PC-3 (cell line): ENCODE results near the gene TJP3. TPM values are rescaled to one million over a fixed set of nuclear protein-coding genes. Genes with fewer than 3 reads are reported as not detected.

ENCODE experiments used
- ATAC-seq: fragments of 200-7000 bp; cut with Tn5 transposase; 2 replicates; pipeline ENCODE4 v1.9.1; 2020; ENCODE audit warnings: mild to moderate bottlenecking, moderate library complexity
- BruUV-seq: library from RNA; stranded (reverse); fragments of 400-500 nt; replicated peaks from 2 replicates; lab custom pipeline; 2021; lab: Mats Ljungman, UMichigan
- CTCF ChIA-PET: fragments of 300-600 bp; sonication (Branson Sonifier 250); formaldehyde crosslinking; loops from one replicate; lab custom pipeline; 2022; ENCODE audit warnings: antibody characterized with exemption; lab: Charles Lee
- POLR2A ChIA-PET: fragments of 300-600 bp; sonication (Branson Sonifier 250); formaldehyde crosslinking; loops from one replicate; lab custom pipeline; 2022; ENCODE audit warnings: antibody characterized with exemption; ENCODE audit not compliant: unreplicated experiment; lab: Charles Lee
- DNase-seq: peaks from one replicate; pipeline ENCODE4 v3.0.0-alpha.2; 2015
- H2AFZ ChIP-seq: fragments of 300-600 bp; sonication (generic); 2 replicates; pipeline ENCODE4 v1.6.0; 2016; ENCODE audit warnings: antibody characterized with exemption, low read length
- H3F3A ChIP-seq: fragments of 300-600 bp; sonication (generic); one replicate; pipeline ENCODE4 v1.6.0; 2017; ENCODE audit warnings: antibody characterized with exemption, low read length, control low read depth, mild to moderate bottlenecking; ENCODE audit not compliant: unreplicated experiment
- H3K27ac ChIP-seq: fragments of 300-600 bp; sonication (generic); 2 replicates; pipeline ENCODE4 v1.5.1; 2016; ENCODE audit warnings: mild to moderate bottlenecking, low read length
- H3K27me3 ChIP-seq: fragments of 300-600 bp; sonication (generic); 2 replicates; pipeline ENCODE4 v1.6.1; 2016; ENCODE audit warnings: low read length, mixed read lengths
- H3K36me3 ChIP-seq: fragments of 300-600 bp; sonication (generic); 2 replicates; pipeline ENCODE4 v1.6.1; 2016; ENCODE audit warnings: low read depth, mixed run types, low read length, mixed read lengths
- H3K4me1 ChIP-seq: fragments of 300-600 bp; sonication (generic); 2 replicates; pipeline ENCODE4 v1.5.1; 2016; ENCODE audit warnings: low read length; ENCODE audit not compliant: insufficient read depth
- H3K4me2 ChIP-seq: fragments of 300-600 bp; sonication (generic); 2 replicates; pipeline ENCODE4 v1.6.0; 2016; ENCODE audit warnings: low read length
- H3K4me3 ChIP-seq: fragments of 300-600 bp; sonication (generic); 2 replicates; pipeline ENCODE4 v1.5.1; 2016; ENCODE audit warnings: mild to moderate bottlenecking, low read length, mixed read lengths
- H3K79me2 ChIP-seq: fragments of 300-600 bp; sonication (generic); 2 replicates; pipeline ENCODE4 v1.6.1; 2017; ENCODE audit warnings: low read length, mixed read lengths
- H3K9ac ChIP-seq: fragments of 300-600 bp; sonication (generic); 2 replicates; pipeline ENCODE4 v1.6.0; 2016; ENCODE audit warnings: mild to moderate bottlenecking, low read length
- H3K9me2 ChIP-seq: fragments of 300-600 bp; sonication (generic); replicated peaks from 2 replicates; pipeline ENCODE4 v1.6.1; 2016; ENCODE audit warnings: mixed run types, low read length, mixed read lengths
- H3K9me3 ChIP-seq: fragments of 300-600 bp; sonication (generic); 2 replicates; pipeline ENCODE4 v1.6.1; 2016; ENCODE audit warnings: low read length, mixed read lengths
- H4K20me1 ChIP-seq: fragments of 300-600 bp; sonication (generic); 2 replicates; pipeline ENCODE4 v1.6.1; 2016; ENCODE audit warnings: low read length, mixed read lengths
- CTCF ChIP-seq: fragments of 300-600 bp; sonication (generic); conservative IDR thresholded peaks from 2 replicates; pipeline ENCODE4 v1.5.1; 2017; ENCODE audit warnings: antibody characterized with exemption, low read depth, mild to moderate bottlenecking, low read length
- EZH2 ChIP-seq: fragments of 300-600 bp; sonication (generic); IDR thresholded peaks from one replicate; pipeline ENCODE4 v1.6.1; 2017; ENCODE audit warnings: antibody characterized with exemption, mild to moderate bottlenecking, low read length; ENCODE audit not compliant: unreplicated experiment
- EZH2phosphoT487 ChIP-seq: fragments of 300-600 bp; sonication (generic); IDR thresholded peaks from 2 replicates; pipeline ENCODE4 v1.6.1; 2018; ENCODE audit warnings: mild to moderate bottlenecking, antibody characterized with exemption, low read length, borderline replicate concordance
- intact Hi-C: fragments of 100-400 bp; cut with micrococcal nuclease; formaldehyde crosslinking; loops from 2 replicates; pipeline ENCODE4 v1.9.0; 2023
- total RNA-seq: library from RNA; depleted of rRNA; stranded (reverse); fragments of >200 nt; gene quantifications from 2 replicates; pipeline ENCODE4 v1.2.3, GENCODE V29; 2014

Gene TJP3
- total RNA-seq, 1 experiment from 2014 or later = 11.7 TPM

GRCh38 chr19:3667037-3667638 lies 41.0 kb upstream of the TJP3 start:
- Histone ChIP-seq H3K36me3 (no peaks in the 10 kb centered on the region; the same call in 1 of the 2 replicates), H3K9me2 (no peaks in the 10 kb centered on the region), H3K4me3 (no peak overlapping the region), H3K4me2 (no peak overlapping the region), H3K9me3 (no peaks in the 10 kb centered on the region), H3K27ac (no peak overlapping the region), H3F3A (no peaks in the 10 kb centered on the region), H3K9ac (no peak overlapping the region), H4K20me1 (no peaks in the 10 kb centered on the region), H2AFZ (no peak overlapping the region), H3K79me2 (no peaks in the 10 kb centered on the region), H3K4me1 (no peaks in the 10 kb centered on the region), H3K27me3 (no peaks in the 10 kb centered on the region)
- CTCF ChIA-PET = no interaction called here
- no TSS peak for BruUV-seq
- intact Hi-C loops = loop anchor here (2.0 kb wide), 1 partner anchor 52 kb away; no protein-coding TSS in a partner anchor
- DNase-seq (no peak), ATAC-seq (no peak)
- POLR2A ChIA-PET = no interaction called here
- TF ChIP-seq CTCF (no peak), EZH2 (no peak), EZH2phosphoT487 (no peak)

- no peaks in the 10 kb centered on the region for H3K27me3 ChIP-seq
- H4K20me1 ChIP-seq = no peaks in the 10 kb centered on the region
- no peak for DNase-seq
- ChIA-PET CTCF (no interaction called here), POLR2A (no interaction called here)
- no peaks in the 10 kb centered on the region for H3K79me2 ChIP-seq
- no peak overlapping the region for H3K9ac ChIP-seq
- no peak for TF ChIP-seq CTCF
- no peak for TF ChIP-seq EZH2phosphoT487
- no peak for TF ChIP-seq EZH2
- no peak overlapping the region for H2AFZ ChIP-seq
- H3K4me1 ChIP-seq = no peaks in the 10 kb centered on the region
- H3K9me3 ChIP-seq = no peaks in the 10 kb centered on the region
- H3F3A ChIP-seq = no peaks in the 10 kb centered on the region
- no peak overlapping the region for H3K4me2 ChIP-seq
- H3K27ac ChIP-seq = no peak overlapping the region
- H3K9me2 ChIP-seq = no peaks in the 10 kb centered on the region
- no peaks in the 10 kb centered on the region; the same call in 1 of the 2 replicates for H3K36me3 ChIP-seq
- intact Hi-C loops = loop anchor here (2.0 kb wide), 1 partner anchor 51 kb away; no protein-coding TSS in a partner anchor
- no peak for ATAC-seq
- no peak overlapping the region for H3K4me3 ChIP-seq
- no TSS peak for BruUV-seq
These were observed 40.4 kb upstream of the TJP3 start for GRCh38 chr19:3667766-3668165.

GRCh38 chr19:3668331-3669081 lies 39.7 kb upstream of the TJP3 start:
- Histone ChIP-seq H3K36me3 (no peaks in the 10 kb centered on the region; the same call in 1 of the 2 replicates), H3K9ac (no peak overlapping the region), H3K4me2 (no peak overlapping the region), H4K20me1 (no peaks in the 10 kb centered on the region), H2AFZ (no peak overlapping the region), H3F3A (no peaks in the 10 kb centered on the region), H3K27me3 (no peaks in the 10 kb centered on the region), H3K4me1 (no peaks in the 10 kb centered on the region), H3K4me3 (no peak overlapping the region), H3K27ac (no peak overlapping the region), H3K9me3 (no peaks in the 10 kb centered on the region), H3K79me2 (no peaks in the 10 kb centered on the region), H3K9me2 (no peaks in the 10 kb centered on the region)
- TF ChIP-seq EZH2 = no peak
- TF ChIP-seq EZH2phosphoT487 = no peak
- TF ChIP-seq CTCF = no peak
- intact Hi-C loops = no loop called here
- DNase-seq (no peak), ATAC-seq (no peak)
- CTCF ChIA-PET = no interaction called here
- POLR2A ChIA-PET = no interaction called here
- no TSS peak for BruUV-seq
